H7 (cell line): ENCODE results near the gene CLTA. TPM values are rescaled to one million over a fixed set of nuclear protein-coding genes. Genes with fewer than 3 reads are reported as not detected.
"Not testable (repeated sequence)": the region's sequence is repeated elsewhere in the genome, so short reads cannot be mapped to it uniquely, and the experiment has no call there.

Experiments used
- DNase-seq: peaks from one replicate; pipeline ENCODE4 v3.0.0; 2012
- H3K27me3 ChIP-seq: 2 replicates; pipeline ENCODE4 v1.6.0; 2011; ENCODE audit warnings: mild to moderate bottlenecking, low read length; ENCODE audit not compliant: control insufficient read depth, insufficient read depth
- H3K36me3 ChIP-seq: replicated peaks from 2 replicates; pipeline ENCODE4 v1.5.1; 2011; ENCODE audit warnings: low read length; ENCODE audit not compliant: control insufficient read depth, insufficient read depth
- H3K4me3 ChIP-seq: 2 replicates; pipeline ENCODE4 v1.5.1; 2011; ENCODE audit warnings: low read depth, mild to moderate bottlenecking, control low read depth, low read length, moderate library complexity; ENCODE audit not compliant: insufficient read depth
- total RNA-seq: library from RNA; depleted of rRNA; stranded (reverse); fragments of >200 nt; shearing (Covaris generic); gene quantifications from 2 replicates; pipeline ENCODE4 v1.2.3, GENCODE V29; 2014

The CLTA gene
- total RNA-seq, 1 experiment from 2014 or later: 222 TPM

DNA sequence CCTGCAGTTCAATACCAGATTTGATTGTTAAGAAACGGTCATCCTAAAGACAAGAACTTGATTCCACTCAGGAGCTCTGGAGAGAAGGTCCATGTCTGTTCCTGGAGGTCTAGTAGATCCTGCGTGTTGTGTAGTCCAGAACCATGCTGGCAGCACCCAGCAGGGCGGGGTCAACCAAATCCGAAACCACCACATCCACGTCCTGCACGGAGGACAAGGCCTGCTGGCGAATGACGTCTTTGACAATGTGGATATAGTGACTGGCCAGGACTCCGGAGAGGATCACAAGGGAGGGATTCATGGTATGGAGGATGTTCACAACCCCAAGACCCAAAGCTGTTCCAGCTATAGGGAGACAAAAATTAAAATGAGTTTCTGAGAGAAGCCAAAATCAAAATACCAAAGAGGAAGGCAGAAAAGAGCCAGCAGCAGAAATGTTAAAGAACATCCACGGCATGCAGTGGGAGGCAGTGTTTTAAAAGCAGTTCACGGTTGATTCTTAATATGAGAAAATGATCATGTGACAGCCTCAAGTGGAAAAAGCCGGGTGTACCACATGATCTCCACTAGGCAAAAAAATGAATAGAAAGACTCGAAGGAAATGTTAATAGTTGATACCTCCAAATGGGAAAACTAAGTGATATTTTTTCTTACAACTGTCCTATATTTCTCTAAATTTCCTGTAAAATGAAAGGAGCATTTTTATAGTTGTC lies 26.7 kb downstream of the CLTA start:
- no peak overlapping the region for H3K4me3 ChIP-seq
- H3K27me3 ChIP-seq: no peaks in the 10 kb centered on the region
- DNase-seq: no peak
- H3K36me3 ChIP-seq: peaks cover 22% of the 10 kb centered on the region

DNA sequence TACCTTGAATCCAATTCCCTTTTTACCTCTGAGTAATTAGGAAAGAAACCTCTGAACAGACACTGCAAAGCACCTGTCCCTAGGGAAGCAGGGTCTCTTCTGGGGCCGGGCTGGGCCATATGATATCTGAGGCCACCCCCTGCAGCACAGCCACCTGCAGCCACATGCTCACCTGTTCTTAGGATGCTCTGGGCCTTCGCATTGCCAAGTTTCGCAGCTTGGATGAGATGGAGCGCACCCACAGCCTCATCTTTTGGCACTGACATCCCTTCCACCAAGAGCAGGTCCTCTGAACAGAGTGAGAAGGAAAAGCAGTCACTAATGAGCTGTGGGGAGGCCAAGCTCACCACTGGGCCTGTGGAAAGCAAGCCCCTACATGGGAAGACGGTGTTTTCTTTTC lies 27.3 kb downstream of the CLTA start:
- peaks cover 27% of the 10 kb centered on the region for H3K36me3 ChIP-seq
- DNase-seq: no peak

GRCh38 chr9:36218411-36218901 lies 27.7 kb downstream of the CLTA start:
- Histone ChIP-seq H3K36me3 (peaks cover 26% of the 10 kb centered on the region), H3K4me3 (no peak overlapping the region), H3K27me3 (no peaks in the 10 kb centered on the region)
- DNase-seq: no peak

More for the DNA sequence above, 27.3 kb downstream of the CLTA start:
- H3K27me3 ChIP-seq: no peaks in the 10 kb centered on the region
- H3K4me3 ChIP-seq: no peak overlapping the region

GRCh38 chr9:36221667-36222066 lies 30.9 kb downstream of the CLTA start:
- Histone ChIP-seq H3K4me3 (no peak overlapping the region), H3K36me3 (peaks cover 23% of the 10 kb centered on the region), H3K27me3 (no peaks in the 10 kb centered on the region)
- no peak for DNase-seq

DNA sequence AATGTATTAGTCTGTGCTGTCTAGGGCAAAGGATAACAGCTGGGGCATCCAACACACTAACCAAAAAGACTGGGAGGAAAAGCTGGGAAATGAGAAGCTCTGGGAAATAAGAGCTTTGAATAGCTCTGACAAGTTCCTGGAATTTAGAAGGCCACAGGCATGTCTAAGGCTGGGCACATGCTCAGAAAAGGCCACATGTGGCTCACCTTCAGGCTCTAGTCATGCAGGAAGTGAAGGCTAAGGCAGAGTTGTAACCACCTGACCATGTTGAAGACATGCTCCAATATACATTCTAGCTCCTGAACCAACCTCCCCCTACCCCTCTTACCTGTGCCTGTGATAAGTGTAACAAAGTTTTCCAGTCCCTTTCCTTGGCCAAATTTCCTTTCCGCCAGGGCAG lies 31.7 kb downstream of the CLTA start:
- Histone ChIP-seq H3K27me3 (no peaks in the 10 kb centered on the region), H3K4me3 (no peak overlapping the region), H3K36me3 (peaks cover 23% of the 10 kb centered on the region)
- no peak for DNase-seq

DNA sequence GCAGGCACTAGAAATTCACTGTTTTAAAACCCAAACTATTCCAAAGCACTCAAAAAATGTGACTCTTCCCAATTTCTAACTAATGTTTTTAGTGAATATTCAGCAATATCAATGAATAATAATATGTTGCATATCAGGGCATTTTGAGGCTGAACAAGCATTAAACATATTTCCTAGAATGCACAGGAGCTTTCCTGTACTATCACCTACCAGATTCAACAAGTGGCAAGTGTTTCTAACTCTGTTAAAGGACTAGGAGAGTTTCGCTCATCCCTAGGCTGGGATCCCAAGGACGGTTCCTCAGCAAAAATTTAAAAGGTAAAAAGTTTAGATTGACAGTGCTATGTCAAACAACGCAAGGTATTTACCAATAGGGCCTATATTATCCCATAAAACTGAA lies 46.5 kb downstream of the CLTA start:
- DNase-seq: no peak
- no peaks in the 10 kb centered on the region; the same call in 1 of the 2 replicates for H3K36me3 ChIP-seq
- H3K27me3 ChIP-seq: no peaks in the 10 kb centered on the region
- no peak overlapping the region for H3K4me3 ChIP-seq

GRCh38 chr9:36239205-36239604 lies 48.5 kb downstream of the CLTA start:
- H3K27me3 ChIP-seq, H3K36me3 ChIP-seq, H3K4me3 ChIP-seq, DNase-seq: not testable (repeated sequence)

- not testable (repeated sequence) for DNase-seq, H3K4me3 ChIP-seq, H3K36me3 ChIP-seq, H3K27me3 ChIP-seq
Measured at GRCh38 chr9:36239675-36240074, 49.0 kb downstream of the CLTA start.

- no peak for DNase-seq
- Histone ChIP-seq H3K27me3 (no peaks in the 10 kb centered on the region), H3K36me3 (no peaks in the 10 kb centered on the region; the same call in none of the 2 replicates), H3K4me3 (no peak overlapping the region)
Measured at GRCh38 chr9:36245906-36246305, 55.2 kb downstream of the CLTA start.

DNA sequence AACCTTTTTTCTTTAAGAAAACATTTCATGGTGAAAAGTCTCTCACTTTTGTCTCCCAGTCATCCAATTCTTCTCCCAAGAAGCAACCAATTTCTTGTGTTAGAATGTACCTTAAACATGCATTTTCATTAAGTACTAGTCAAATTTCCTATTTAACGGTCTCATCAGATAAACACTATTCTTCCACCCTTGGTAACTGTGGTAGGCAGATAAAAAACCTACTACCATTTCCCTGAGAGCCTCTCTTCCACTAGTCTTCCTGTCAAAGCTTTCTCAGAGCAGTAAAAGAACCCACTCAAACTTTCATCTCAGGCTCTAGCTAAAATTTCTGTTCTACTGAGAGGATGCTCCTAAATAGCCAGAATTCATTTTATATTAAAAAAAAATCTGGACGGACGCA lies 56.6 kb downstream of the CLTA start:
- no peak for DNase-seq
- Histone ChIP-seq H3K4me3 (no peak overlapping the region), H3K27me3 (no peaks in the 10 kb centered on the region), H3K36me3 (no peaks in the 10 kb centered on the region; the same call in 1 of the 2 replicates)

GRCh38 chr9:36248061-36248460 lies 57.3 kb downstream of the CLTA start:
- DNase-seq, H3K27me3 ChIP-seq, H3K4me3 ChIP-seq, H3K36me3 ChIP-seq: not testable (repeated sequence)

DNA sequence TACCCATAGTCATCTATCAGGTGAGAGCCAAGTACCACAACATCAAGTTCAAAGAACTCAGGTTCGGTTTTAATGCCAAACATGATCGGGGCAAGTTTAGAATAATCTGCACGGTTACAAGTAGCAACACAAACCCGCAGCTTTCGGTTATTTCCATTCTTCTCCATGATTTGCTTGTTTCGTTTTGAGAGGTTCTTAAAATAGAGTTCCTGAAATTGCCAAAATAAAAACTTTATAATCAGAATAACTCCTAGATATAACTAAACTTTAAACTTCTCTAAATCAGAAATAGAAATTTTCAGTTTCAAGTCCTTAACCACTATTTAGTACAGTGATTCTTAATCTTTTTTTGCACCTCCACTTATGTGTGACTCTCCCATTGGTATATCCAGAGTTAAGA lies 58.5 kb downstream of the CLTA start:
- Histone ChIP-seq H3K4me3 (no peak overlapping the region), H3K27me3 (no peaks in the 10 kb centered on the region), H3K36me3 (no peaks in the 10 kb centered on the region; the same call in 1 of the 2 replicates)
- DNase-seq: no peak

DNA sequence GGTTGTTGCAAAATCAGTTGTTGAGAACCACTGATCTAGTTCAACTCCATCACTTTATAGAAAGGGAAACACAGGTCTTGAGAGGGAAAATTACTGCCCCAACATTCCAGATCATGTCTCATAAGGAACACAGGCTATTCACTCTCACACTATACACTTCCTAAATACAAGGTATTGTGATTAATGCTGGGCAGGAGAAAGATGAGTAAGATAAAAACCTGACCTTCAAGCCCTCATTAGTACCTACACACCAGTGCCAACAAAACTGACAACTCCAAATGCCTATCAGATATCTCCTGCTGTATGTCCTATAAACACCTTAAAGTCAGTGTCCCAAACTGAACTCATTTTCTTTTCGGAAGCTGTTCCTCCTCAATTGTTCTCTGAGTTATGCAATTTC lies 59.4 kb downstream of the CLTA start:
- DNase-seq: no peak
- H3K4me3 ChIP-seq: no peak overlapping the region
- no peaks in the 10 kb centered on the region; the same call in 1 of the 2 replicates for H3K36me3 ChIP-seq
- no peaks in the 10 kb centered on the region for H3K27me3 ChIP-seq

GRCh38 chr9:36251428-36251827 lies 60.7 kb downstream of the CLTA start:
- no peak for DNase-seq
- Histone ChIP-seq H3K36me3 (no peaks in the 10 kb centered on the region), H3K4me3 (no peak overlapping the region), H3K27me3 (no peaks in the 10 kb centered on the region)

DNA sequence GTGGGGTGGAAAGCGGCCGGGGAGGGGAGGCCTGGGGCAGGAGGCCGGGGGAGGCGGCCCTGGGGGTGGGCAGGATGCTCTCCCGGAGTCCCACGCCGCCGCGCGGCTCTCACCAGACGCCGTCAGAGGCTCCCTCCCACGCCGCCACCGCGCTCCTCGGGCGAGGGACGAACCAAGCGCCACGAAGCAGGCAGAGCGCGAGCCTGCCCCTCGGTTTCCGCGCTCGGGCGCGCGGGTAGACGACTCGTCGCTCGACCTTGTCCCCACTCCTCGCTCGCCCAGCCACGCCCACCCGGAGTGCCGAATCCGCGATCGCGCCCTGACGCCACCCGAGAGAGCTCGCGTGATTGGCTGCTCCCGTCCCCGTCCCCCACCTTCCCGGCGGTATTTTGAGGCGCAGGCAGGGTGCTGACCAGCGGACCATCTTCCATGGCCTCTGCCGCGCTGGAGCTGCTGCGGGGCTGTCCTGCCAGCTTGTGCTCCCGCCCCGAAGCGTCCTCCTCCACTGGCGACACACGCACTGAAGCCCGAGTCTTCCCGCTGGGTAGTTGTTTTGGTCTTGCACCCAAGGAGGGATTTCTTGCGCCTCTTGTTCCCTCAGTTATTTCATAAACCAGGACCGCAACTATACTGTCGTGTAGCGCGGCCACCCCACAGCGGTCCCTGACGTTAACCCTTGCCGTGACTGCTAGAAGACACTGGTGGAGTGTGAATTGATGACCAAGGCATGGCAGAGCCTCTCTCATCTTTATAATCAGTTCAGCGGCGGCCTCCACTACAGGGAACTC lies 67.7 kb downstream of the CLTA start, which contains the start of gene GNE:
Gene GNE (minus strand): TSS at position 241 of the 788 bp plus-strand sequence. CDS start 9,093 bp downstream, outside the sequence.
- peak within 1 kb of the TSS; percentile 90 for H3K4me3 ChIP-seq
- H3K36me3 ChIP-seq: no peaks in the 10 kb centered on the region
- H3K27me3 ChIP-seq: no peaks in the 10 kb centered on the region
- peak; percentile 95 for DNase-seq
